ENCODE measurements around the gene SGMS1. TPM values are rescaled to one million over a fixed set of nuclear protein-coding genes. Genes with fewer than 3 reads are reported as not detected.

SGMS1 gene
- total RNA-seq, 1 donor from 2014 or later = 24.1 TPM

DNA sequence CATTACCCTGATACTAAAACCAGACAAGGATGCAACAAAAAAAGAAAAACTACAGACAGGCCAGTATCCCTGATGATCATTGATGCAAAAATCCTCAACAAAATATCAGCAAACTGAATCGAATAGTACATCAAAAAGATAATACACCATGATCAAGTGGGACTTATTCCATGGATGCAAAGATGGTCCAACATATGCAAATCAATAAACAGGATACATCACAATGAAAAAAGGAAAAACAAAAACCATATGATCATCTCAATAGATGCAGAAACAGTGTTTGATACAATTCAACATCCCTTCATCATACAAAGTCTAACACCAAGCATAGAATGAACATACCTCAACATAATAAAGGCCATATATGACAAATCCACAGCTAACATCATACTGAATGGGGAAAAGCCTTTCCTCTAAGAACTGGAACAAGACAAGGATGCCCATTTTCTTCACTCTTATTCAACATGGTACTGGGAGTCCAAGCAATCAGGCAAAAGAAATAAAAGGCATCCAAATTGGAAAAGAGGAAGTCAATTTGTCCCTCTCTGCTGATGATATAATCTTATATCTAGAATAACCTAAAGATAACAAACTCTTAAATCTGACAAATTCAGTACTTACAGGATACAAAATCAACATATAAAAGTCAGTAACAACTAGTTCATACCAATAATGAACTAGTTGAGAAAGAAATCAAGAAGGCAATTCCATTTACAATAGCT lies 323.6 kb downstream of the SGMS1 start:
- TF ChIP-seq, protein P1, sequence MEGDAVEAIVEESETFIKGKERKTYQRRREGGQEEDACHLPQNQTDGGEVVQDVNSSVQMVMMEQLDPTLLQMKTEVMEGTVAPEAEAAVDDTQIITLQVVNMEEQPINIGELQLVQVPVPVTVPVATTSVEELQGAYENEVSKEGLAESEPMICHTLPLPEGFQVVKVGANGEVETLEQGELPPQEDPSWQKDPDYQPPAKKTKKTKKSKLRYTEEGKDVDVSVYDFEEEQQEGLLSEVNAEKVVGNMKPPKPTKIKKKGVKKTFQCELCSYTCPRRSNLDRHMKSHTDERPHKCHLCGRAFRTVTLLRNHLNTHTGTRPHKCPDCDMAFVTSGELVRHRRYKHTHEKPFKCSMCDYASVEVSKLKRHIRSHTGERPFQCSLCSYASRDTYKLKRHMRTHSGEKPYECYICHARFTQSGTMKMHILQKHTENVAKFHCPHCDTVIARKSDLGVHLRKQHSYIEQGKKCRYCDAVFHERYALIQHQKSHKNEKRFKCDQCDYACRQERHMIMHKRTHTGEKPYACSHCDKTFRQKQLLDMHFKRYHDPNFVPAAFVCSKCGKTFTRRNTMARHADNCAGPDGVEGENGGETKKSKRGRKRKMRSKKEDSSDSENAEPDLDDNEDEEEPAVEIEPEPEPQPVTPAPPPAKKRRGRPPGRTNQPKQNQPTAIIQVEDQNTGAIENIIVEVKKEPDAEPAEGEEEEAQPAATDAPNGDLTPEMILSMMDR (IDR thresholded peaks at IDR 0.05; ENCODE audit: partially characterized antibody, unreplicated experiment) = no peak
- peaks cover 3% of the 10 kb centered on the region for H3K9me3 Mint-ChIP-seq (ENCODE audit: unreplicated experiment)
- DNase-seq = no peak
- H3K27ac Mint-ChIP-seq (ENCODE audit: unreplicated experiment) = no peak overlapping the region
- no peak overlapping the region for H3K4me3 Mint-ChIP-seq (ENCODE audit: unreplicated experiment)
- no peaks in the 10 kb centered on the region for H3K4me1 Mint-ChIP-seq (ENCODE audit: low read depth, unreplicated experiment)
- no peaks in the 10 kb centered on the region for H3K27me3 Mint-ChIP-seq (ENCODE audit: unreplicated experiment)
- H3K36me3 Mint-ChIP-seq (ENCODE audit: unreplicated experiment) = peaks cover 6% of the 10 kb centered on the region

DNA sequence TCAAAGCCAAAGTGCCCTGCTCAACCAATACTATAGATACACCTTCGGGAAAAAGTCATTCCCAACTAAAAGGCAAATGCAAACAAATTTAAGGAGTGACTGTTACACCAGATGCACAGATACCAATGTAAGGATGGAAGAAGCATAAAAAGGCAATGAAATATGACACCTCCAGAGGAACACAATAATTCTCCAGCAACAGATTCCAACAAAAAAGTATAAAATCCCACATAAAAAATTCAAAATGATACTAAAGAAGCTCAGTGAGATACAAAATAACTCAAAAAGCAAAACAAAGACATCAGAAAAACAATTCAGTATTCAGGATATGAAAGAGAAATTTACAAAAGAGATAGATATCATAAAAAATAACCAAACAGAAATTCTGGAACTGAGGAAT lies 328.4 kb downstream of the SGMS1 start:
- Mint-ChIP-seq H3K9me3 (ENCODE audit: unreplicated experiment) (peaks cover 3% of the 10 kb centered on the region), H3K27ac (ENCODE audit: unreplicated experiment) (no peak overlapping the region), H3K27me3 (ENCODE audit: unreplicated experiment) (no peaks in the 10 kb centered on the region), H3K4me1 (ENCODE audit: low read depth, unreplicated experiment) (no peaks in the 10 kb centered on the region), H3K4me3 (ENCODE audit: unreplicated experiment) (no peak overlapping the region), H3K36me3 (ENCODE audit: unreplicated experiment) (peaks cover 6% of the 10 kb centered on the region)
- TF ChIP-seq, protein P1 (IDR thresholded peaks at IDR 0.05; ENCODE audit: partially characterized antibody, unreplicated experiment) = no peak
- DNase-seq = no peak

DNA sequence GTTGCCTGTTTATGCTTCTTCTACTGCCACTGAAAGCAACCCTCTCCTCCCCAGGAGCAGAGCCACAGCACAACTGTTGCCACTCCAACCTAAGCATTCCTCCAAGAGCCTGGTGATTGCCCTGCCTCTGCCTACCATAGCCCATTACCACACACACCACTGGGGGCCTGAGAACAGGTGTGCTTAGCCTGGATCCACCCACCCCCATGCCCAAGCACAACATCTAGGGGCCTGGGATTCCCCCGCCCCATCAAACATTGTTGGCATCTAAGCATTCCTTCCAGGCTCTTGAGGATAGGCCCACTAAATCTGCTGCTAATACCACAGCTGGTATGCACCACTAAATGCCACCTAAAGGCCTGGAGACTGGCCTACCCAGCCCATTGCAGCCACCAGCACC lies 329.2 kb downstream of the SGMS1 start:
- peaks cover 3% of the 10 kb centered on the region for H3K9me3 Mint-ChIP-seq (ENCODE audit: unreplicated experiment)
- TF ChIP-seq, protein P1 (IDR thresholded peaks at IDR 0.05; ENCODE audit: partially characterized antibody, unreplicated experiment) = no peak
- H3K36me3 Mint-ChIP-seq (ENCODE audit: unreplicated experiment) = peaks cover 6% of the 10 kb centered on the region
- no peak for DNase-seq
- H3K27ac Mint-ChIP-seq (ENCODE audit: unreplicated experiment) = no peak overlapping the region
- no peaks in the 10 kb centered on the region for H3K4me1 Mint-ChIP-seq (ENCODE audit: low read depth, unreplicated experiment)
- H3K4me3 Mint-ChIP-seq (ENCODE audit: unreplicated experiment) = no peak overlapping the region
- H3K27me3 Mint-ChIP-seq (ENCODE audit: unreplicated experiment) = no peaks in the 10 kb centered on the region

DNA sequence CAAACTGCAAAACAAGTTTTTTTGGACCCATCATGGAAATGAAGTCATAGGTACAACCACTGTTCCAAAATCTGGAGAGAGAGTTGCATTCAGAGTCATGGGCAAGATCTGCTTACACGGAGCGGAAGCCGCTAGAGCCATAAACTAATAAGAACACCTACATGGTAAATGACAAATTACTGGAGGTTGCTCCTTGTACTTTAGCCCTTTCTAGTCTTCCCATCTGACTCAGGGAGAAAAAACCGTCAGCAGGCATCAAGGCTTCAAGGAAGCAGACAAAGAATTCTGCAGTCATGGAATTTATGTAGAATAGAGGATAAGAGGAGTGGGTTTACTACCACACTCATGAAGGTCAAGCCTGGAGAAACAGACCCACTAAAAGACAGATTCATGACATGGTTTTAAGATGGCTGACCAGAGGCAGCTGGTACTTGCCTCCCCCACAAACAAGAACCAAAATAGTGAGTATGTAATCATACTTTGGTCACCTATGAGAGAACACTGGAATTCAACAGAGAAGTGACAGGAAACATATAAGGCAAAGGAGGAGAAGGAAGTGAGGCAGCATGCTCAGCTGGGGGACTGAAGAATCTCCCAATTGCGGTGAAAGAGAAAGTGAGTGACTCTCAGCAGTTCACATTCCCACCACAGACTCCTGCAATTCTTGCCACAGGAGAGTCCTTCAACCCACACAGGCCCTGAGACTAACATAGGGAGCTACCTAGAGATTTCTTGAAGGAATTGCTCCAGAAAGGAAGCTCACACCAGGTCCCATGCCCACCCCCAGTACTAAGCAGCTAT lies 330.0 kb downstream of the SGMS1 start:
- H3K4me1 Mint-ChIP-seq (ENCODE audit: low read depth, unreplicated experiment) = no peaks in the 10 kb centered on the region
- DNase-seq = no peak
- peaks cover 3% of the 10 kb centered on the region for H3K9me3 Mint-ChIP-seq (ENCODE audit: unreplicated experiment)
- no peak overlapping the region for H3K4me3 Mint-ChIP-seq (ENCODE audit: unreplicated experiment)
- TF ChIP-seq, protein P1 (IDR thresholded peaks at IDR 0.05; ENCODE audit: partially characterized antibody, unreplicated experiment) = no peak
- peaks cover 6% of the 10 kb centered on the region for H3K36me3 Mint-ChIP-seq (ENCODE audit: unreplicated experiment)
- no peak overlapping the region for H3K27ac Mint-ChIP-seq (ENCODE audit: unreplicated experiment)
- H3K27me3 Mint-ChIP-seq (ENCODE audit: unreplicated experiment) = no peaks in the 10 kb centered on the region

All from glutamatergic neuron (in vitro differentiated cells).